ENCODE measurements around the gene OSTN. TPM values are rescaled to one million over a fixed set of nuclear protein-coding genes. Genes with fewer than 3 reads are reported as not detected.
A peak's percentile ranks its signal among the peaks of the same experiment; 100 is the strongest.

Gene OSTN
- total and polyA plus RNA-seq, 9 of the 15 experiments (the other 6 are each of a cell fraction or from before 2014, with no cell fraction given) = not detected

GRCh38 chr3:191244242-191244867 is 45.3 kb downstream of the OSTN start:
- intact Hi-C loops (cut with micrococcal nuclease) = loop anchor here (2.0 to 5.0 kb wide), 2 partner anchors 158 to 1200 kb away; no protein-coding TSS in a partner anchor
- no peaks in the 10 kb centered on the region for H4K20me1 ChIP-seq (replicated peaks; ENCODE audit: control insufficient read depth, insufficient read depth, low read length)
- CTCF ChIA-PET (ENCODE audit: low intra/inter-chr PET ratio) = no interaction called here
- in situ Hi-C loops (cut with MboI) = no loop called here
- no peaks in the 10 kb centered on the region for H3K4me1 ChIP-seq (replicated peaks in 1 of 2; ENCODE audit: control insufficient read depth in 2 of 2, insufficient read depth in 2 of 2, low read length in 2 of 2)
- H2AFZ ChIP-seq (ENCODE audit: low read depth, low read length) = no peak overlapping the region
- no peaks in the 10 kb centered on the region for H3K79me2 ChIP-seq (ENCODE audit: control insufficient read depth, insufficient read depth, low read length)
- peak in 2 of 4 experiments; percentile 10 to 13 for DNase-seq (ENCODE audit: extremely low read depth in 1 of 4, low spot score in 3 of 4)
- H3K9me1 ChIP-seq (ENCODE audit: control insufficient read depth, insufficient read depth, low read length) = no peaks in the 10 kb centered on the region
- H3K27ac ChIP-seq (ENCODE audit: extremely low read depth, low read depth, low read length) = no peak overlapping the region
- FAIRE-seq = no peak
- H3K36me3 ChIP-seq (ENCODE audit: control insufficient read depth, insufficient read depth, low read length) = no peaks in the 10 kb centered on the region
- BruUV-seq (replicated peaks) = no TSS peak
- no peak overlapping the region for H3K4me3 ChIP-seq
- no peak for ATAC-seq
- H3K9me3 ChIP-seq (replicated peaks; ENCODE audit: control insufficient read depth, insufficient read depth, low read depth, low read length) = no peaks in the 10 kb centered on the region
- H3K9ac ChIP-seq (ENCODE audit: insufficient read depth in 1 of 2, low read depth in 2 of 2, low read length in 2 of 2) = no peak overlapping the region
- 0% methylated on average over 2 of the region's 2 CpGs for WGBS (ENCODE audit: insufficient coverage, low coverage, missing lambda C conversion rate)
- H3K4me2 ChIP-seq (ENCODE audit: insufficient read depth, low read length) = no peak overlapping the region
- no peaks in the 10 kb centered on the region for H3K27me3 ChIP-seq (ENCODE audit: control insufficient read depth in 2 of 2, insufficient read depth in 2 of 2, low read length in 2 of 2)
- POLR2A ChIA-PET = no interaction called here
- TF ChIP-seq NR4A1 (CRISPR knock-in tag; IDR thresholded peaks at IDR 0.05) (no peak), NR4A1 (tag; IDR thresholded peaks at IDR 0.05) (no peak), RREB1 (CRISPR knock-in tag; IDR thresholded peaks at IDR 0.05) (no peak), PHF8 (IDR thresholded peaks at IDR 0.05; ENCODE audit: borderline replicate concordance, low read length) (no peak), ZNF436 (CRISPR knock-in tag; IDR thresholded peaks at IDR 0.05) (no peak), RERE (CRISPR knock-in tag; IDR thresholded peaks at IDR 0.05; ENCODE audit: borderline replicate concordance) (no peak)
- TF ChIP-seq, protein P1, sequence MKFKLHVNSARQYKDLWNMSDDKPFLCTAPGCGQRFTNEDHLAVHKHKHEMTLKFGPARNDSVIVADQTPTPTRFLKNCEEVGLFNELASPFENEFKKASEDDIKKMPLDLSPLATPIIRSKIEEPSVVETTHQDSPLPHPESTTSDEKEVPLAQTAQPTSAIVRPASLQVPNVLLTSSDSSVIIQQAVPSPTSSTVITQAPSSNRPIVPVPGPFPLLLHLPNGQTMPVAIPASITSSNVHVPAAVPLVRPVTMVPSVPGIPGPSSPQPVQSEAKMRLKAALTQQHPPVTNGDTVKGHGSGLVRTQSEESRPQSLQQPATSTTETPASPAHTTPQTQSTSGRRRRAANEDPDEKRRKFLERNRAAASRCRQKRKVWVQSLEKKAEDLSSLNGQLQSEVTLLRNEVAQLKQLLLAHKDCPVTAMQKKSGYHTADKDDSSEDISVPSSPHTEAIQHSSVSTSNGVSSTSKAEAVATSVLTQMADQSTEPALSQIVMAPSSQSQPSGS (CRISPR knock-in tag; IDR thresholded peaks at IDR 0.05) = no peak

Data from K562 (cell line).